GM18519 (cell line): Measurements from ENCODE around the gene SUPT3H.

ENCODE experiments used
- ATAC-seq: cut with Tn5 transposase; IDR thresholded peaks from one replicate; pipeline ENCODE4 v1.9.1; 2021; ENCODE audit warnings: mild to moderate bottlenecking, moderate library complexity; ENCODE audit not compliant: unreplicated experiment, low FRiP score

SUPT3H gene

DNA sequence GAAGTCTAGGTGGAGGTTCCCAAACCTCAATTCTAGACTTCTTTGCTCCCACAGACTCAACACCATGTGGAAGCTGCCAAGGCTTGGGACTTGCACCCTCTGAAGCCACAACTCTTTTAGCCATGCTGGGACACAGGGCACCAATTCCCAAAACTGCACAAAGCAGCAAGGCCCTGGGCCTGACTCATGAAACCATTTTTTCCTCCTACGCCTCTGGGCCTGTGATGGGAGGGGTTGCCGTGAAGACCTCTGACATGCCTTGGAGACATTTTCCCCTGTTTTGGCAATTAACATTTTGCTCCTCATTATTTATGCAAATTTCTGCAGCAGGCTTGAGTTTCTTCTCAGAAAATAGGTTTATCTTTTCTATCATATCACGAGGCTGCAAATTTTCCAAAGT, 405.0 kb downstream of the SUPT3H start:
- no peak for ATAC-seq

DNA sequence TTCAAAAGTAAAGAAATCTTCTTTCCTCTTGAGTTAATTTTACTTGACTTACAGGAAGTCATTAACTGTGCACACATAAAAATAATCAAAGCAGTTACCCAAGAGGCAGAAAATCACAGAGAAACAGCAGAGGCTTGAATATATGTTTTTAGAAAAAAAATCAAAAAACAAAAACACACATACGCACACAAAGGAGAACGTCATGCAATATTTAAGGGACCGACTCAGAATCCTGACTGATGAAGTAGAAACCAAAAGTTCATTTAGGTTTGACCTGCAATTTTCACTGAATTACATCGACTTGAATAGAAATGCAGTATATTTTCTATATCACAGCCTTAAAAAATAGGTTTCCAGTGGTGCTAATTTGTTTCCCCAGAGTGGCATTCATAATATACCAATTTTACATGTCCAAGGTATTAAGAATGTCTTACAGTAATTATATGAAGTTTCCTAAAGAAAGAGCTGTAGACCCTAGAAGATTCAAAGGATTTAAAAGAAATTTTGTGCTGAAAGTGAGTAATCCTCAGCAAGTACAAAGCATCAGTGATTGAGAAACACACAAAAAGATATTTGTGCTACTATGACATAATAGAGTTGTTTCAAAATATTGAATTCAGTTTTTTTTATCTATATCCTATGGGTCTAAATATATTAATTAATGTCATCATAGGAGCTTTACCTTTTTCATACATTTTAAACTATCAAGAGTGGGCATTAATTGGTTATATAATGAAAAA, 408.1 kb downstream of the SUPT3H start:
- no peak for ATAC-seq

DNA sequence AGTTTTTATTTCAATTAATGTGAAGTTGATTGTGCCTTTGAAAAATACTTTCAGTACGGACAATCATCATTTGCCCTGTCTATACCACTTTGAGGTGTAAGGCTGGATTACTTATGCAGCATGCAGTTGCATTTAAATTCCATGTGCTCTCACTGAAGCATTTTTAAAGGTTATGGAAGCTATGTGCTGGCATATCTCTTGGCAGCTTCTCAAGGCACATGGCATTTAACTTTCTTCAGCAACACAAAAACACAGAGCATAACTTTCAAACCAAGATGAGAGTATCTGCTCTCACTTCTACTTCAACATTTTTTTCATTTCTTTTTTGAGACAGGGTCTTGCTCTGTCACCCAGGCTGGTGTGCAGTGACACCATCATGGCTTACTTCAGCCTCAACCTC, 410.3 kb downstream of the SUPT3H start:
- no peak for ATAC-seq

DNA sequence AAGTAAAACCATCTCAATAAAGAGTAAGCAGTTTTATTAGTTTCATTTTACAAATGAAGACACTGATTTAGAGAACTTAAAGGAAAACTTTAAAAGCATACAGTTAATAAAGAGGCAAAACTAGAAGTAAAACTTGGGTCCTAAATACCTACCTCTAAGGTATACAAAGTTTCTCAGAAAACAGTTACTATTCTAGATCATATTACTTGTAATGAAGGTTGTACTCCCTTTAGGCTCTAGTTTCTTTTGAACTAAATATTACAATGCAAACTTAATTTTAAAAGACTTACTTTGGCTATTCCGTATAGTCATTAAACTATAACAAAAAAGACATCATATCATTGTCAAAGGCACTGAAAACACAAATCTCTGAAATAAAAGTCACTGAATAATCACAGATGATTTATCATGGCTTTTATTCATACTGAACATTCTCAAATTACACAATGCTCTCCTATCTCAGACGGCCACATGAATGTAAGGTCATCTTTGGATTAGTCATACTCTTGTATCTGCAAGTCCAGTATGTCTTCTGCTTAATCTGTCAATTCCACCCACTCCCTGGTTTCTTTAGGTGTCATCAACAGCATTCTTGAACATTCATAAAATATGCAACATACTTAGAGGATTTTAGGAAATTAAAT, 411.2 kb downstream of the SUPT3H start:
- ATAC-seq = no peak

DNA sequence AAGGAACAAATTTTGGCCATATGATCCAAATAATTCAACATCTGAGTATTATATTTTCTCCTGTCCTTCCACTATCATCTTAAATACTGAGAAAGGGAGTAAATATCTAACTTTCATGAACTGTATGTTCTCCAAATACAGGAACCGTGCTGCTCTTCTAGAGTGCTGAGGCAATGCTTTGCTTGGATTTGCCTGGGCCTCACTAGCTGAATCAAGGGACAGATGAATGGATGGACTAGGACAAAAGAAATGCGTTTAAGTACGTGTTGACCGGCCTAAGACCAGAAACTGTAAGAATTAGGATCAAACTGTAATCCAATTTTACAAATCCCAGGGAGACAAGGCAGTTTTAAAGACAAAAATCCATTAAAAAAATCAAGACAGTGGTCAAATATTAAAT, 412.0 kb downstream of the SUPT3H start:
- no peak for ATAC-seq

DNA sequence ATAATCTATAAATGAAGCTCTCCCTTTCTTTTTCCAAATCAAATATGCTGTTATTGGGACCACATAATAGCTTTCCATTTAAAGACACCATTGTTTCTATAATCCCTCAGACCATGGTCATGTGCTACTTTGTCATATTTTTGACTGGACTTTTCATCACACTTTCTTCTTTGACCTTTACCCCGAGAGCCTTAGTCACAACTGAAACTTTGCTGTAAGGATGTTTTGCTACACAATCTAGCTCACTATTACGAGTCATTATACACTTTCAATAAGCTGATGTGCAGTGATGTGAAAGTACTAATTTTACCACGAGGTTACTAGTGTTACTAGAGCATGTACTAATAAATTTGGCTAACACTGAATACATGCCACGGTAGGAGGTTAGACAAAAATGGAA, 416.8 kb downstream of the SUPT3H start:
- ATAC-seq = no peak

DNA sequence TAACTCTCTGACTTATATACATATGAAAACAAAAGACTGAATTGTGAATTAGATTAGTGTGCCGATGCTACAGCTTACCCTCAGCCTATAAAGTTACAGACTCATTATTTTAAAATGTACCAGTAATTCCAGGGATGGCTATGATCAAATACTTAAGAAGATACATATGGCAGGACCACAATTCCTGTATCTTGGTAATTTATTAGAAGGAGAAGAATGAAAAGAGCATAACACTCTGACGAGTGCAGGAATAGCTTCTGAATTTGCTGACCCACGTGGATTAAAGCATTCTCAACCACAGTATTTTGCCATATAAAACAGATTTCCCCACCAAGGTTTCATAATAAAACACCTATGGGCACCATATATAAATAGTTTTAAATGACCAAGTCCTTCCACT, 418.1 kb downstream of the SUPT3H start:
- ATAC-seq = no peak

DNA sequence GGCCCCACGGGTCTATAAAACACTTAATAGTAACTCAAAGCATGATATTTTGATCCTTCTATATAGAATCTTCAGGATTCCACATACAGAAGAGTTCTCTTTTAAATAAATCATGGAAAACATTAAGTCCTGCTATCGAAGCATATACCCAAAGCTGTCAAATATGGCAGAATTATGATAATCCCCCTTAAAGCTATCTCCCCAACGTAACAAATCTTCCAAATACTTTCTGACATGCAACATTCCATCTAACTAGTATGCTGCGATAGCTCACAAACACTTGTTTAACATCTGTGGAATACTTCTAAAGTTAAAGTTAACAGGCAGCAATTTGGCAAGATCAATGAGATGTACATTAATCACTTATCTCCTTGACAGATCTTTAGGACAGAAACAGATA, 420.6 kb downstream of the SUPT3H start:
- ATAC-seq = no peak

DNA sequence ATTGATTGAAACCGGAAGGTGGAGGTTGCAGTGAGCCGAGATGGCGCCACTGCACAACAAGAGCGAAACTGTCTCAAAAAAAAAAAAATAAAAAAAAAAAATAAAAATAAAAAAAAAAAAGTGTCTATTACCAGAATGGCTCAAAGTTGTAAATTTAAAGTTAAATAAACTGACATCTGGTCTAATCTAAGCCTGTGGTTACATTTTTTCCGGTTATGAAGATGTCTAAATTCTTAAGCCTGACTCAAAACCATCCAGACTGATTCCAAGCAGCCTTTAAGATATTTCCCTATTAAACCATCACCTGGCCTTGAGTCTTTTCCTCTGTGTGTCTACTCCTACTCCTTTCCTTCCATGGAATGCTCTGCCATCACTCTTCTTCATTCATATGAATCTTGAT, 421.3 kb downstream of the SUPT3H start:
- no peak for ATAC-seq

DNA sequence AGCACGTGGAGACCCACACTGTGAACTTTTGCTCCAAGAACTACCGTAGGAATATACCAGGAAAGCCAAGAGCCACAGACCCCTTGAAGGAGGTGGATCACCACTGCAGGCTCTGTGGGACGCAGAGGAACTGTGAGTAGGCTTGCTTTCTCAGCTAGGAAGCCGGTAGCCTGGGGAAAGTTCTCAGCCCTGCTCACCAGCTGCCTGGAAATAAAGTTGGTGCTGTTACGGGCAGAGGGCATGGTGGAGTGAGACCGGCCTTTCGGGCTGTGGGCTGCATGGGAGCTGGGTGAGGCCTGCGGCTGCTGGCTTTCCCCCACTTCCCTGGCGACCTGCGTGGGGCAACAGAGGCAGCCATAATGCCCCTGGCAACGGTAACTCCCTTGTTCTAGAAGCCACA, 422.6 kb downstream of the SUPT3H start:
- ATAC-seq = no peak

DNA sequence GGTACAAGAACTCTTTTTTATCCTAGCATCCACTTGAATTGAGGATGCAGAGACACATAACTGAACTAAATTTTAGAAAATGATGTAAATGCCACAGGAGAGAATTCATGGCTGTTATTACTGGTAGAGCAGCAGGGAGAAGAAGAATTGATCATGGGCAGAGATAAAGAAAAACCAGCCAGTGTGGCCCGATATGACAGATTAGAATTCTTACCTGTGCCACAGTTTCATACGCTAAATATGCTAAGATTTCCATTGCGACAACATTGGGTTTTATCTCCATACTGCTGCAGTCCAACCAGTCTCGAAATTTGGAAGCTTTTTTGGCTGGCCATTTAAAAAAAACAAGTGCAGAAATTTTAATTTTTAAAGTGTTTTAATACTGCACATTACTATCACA, 423.5 kb downstream of the SUPT3H start:
- ATAC-seq = no peak

DNA sequence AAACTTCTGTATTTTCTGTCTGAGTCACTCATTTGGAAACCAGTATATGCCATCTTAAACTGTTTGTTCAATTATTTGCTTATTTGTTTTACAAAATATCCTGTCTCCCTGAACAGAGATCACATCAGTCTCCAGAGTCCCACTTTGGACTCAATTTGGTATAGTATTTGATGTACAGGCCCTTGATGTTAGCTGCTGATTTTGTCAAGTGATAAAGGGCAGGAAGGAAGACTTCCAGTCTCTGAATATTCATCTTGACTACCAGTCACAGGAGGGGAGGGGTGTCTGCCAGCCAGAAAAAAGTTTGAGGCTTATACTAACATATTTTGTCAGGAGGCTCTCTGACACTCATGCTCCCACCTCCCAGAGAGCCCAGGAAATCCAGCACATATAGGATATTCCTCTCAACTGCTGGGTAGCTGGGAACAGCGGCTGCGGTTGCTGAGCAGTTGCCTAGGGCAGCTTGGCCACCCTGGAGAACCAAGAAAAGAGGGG, 426.4 kb downstream of the SUPT3H start:
- no peak for ATAC-seq

DNA sequence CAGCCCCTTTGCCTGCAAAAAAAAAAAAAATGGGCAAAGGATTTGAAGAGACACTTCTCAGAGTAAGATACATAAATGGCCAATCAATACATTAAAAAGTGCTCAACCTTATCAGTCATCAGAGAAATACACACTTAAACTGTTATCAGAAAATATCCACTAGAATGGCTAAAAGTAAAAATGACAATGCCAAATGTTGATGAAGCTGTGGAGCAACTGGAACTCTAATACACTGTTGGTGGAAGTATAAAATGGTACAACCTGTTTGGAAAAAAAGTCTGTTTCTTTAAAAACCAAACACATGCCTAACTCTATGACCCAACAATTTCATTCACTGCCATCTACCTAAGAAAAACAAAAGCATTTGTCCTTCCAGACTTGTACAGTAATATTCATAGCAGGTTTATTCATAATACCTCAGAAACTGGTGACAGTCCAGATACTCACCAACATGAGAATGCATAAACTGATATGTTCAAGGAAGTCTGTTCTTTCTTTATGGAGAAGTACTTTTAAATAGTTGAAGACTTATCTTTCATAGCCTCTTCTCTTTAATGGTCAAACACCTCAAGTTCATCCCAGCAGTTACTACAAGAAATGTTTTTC, 428.0 kb downstream of the SUPT3H start:
- no peak for ATAC-seq

DNA sequence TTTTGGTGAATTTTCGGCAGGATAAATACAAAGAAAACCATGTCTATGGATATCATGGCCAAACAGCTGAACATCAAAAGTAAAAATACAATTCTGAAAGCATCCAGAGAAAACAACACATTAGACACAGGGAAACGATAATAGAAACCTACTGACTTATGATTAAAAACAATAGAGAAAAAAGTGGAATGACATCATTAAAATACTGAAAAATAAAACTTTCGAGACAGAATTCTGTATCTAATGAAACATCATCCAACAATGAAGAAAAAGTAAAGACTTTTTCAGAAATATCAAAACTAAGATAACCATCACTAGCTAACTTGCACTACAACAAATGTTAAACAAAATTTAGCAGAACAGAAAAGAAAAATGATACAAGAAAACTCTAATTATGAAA, 434.2 kb downstream of the SUPT3H start:
- no peak for ATAC-seq

DNA sequence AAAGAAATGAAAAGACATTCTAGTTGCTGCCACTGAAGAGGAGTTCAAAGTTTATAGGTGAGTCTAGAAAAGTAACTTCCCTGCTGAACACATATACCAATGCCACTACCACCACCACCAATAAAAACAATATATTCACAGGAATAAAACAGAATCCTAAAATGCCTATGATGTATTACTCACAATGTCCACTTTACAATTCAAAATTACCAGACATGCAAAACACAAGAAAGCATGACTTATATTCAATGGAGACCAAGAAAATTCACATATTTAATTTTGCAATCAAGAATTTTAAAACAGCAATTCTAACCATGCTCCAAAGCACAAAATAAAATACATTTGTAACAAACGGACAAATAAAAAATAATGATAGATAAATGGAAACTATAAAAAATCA, 434.9 kb downstream of the SUPT3H start:
- no peak for ATAC-seq

DNA sequence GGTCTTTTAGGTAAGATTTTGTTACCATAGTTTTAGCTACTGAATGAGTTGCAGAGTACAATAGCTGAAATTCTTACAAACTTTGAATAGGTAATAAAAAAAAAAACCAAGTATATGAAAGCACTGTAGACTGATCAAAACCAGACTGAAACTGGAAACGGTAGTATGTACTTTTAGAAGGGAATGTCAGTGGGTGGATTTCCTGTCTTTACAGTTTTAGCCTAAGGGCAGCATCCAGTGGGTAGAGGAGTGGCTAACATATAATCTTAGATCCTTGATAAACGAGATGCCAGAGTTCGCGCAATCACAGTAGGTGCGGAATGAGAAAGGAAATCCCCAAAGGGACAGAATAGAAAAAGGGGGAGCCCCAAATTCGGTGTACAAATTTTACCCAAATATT, 435.5 kb downstream of the SUPT3H start:
- no peak for ATAC-seq

DNA sequence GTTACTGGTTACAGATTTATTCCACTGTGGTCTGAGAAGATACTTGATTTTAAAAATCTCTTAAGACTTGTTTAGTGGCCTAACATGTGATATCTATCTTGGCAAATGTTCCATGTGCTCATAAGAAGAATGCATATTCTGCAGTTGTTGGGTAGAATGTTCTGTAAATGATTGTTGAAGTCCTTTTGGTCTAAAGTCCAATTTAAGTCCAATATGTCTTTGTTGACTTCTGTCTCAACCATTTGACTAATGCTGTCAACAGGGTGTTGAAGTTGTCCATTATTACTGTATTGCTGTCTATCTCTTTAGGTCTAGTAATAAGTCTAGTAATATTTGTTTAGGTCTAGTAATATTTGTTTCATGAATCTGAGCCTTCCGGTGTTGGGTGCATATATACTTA, 437.4 kb downstream of the SUPT3H start:
- ATAC-seq = no peak

DNA sequence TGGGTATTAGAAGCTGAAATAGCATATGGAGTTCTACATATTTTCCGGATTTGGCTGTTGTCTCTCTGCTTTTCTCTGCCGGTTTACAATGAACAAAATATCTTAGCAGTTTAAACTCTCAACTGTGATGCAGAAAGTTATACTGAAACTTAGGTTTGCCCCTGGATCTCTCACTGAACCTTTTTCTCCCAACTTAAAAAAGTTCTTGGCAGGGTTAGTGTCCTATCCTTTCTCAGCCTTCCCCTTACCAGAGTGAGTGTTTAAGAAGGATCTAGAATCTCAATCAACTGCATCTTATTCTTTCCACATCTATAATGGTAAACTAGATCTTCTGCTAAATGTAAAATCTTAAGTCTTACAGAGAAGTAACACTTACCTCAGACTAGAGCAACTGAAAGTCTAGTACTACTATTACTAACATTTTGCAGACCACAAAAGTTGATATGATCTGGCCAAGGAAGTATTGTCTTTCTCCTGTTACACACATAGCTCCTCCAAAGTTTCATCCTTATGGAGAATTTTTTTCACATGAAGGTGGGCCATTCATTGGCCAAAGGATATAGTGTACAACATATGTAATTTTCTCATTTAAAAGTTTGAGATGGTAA, 441.9 kb downstream of the SUPT3H start:
- ATAC-seq = no peak

DNA sequence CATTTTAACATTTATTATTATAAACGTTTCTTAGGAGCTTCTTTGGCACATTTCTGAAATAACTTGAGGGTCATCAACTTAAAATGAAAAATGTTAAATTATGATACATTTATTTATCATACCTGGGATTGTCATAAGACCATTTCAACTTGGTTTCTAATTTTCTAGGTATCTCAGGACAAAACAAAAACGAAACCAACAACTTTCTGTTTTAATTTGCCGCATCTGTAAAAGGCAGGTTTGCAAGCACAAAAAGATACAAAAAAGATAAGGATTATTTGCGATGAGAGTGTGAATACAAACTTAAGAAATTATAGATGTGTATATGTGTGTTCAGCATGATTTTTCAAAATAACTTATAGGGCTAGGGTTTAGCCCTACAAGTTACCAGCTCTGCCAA, 444.6 kb downstream of the SUPT3H start:
- ATAC-seq = no peak

DNA sequence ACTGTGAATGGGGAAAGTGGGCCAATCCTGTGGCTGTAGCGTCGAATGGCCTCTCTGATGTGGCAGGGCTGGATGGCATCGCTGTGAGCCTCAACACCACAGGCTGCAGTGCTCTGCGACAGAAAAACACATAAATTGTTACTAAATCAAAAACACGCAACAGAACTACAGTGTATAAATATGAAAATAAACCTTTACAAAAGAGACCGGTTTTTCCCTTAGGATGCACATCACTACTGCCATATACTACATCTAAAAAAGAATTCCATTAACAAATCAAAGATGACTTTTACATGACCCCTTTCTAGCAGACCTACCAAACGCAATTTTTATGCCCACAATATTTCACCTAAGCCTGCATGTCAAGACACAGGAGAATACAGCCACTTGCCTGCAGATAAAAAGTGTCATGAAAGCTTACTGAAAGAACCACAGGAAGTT, 445.1 kb downstream of the SUPT3H start:
- ATAC-seq = no peak

DNA sequence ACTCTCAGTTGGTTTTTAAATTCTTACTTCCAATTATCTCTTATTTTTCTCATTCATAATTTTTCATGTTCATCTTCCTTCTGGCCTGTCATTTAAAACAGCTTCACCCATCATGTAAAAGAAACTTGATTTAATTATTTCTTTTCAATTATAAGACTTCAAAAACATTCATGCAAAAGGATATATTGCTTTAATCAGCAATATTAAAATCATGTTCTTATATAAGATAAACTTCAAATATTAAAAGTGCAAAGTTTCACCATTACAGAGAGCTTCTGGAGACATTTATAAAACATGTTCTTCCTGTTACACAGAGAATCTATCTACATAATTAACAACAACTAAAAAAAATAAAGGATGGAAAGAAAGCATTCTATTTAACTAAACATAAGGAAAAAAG, 446.3 kb downstream of the SUPT3H start:
- no peak for ATAC-seq
